IMR-90 (cell line): ENCODE results near the gene IGSF8. TPM values are rescaled to one million over a fixed set of nuclear protein-coding genes. Genes with fewer than 3 reads are reported as not detected.

ENCODE experiments used
- ATAC-seq: fragments of 200-7000 bp; cut with Tn5 transposase; 2 replicates; pipeline ENCODE4 v1.9.1; 2020; ENCODE audit warnings: low read depth, mild to moderate bottlenecking, moderate library complexity
- BruUV-seq: library from RNA; stranded (reverse); fragments of 400-500 nt; replicated peaks from 2 replicates; lab custom pipeline; 2021; lab: Mats Ljungman, UMichigan
- CTCF ChIA-PET: fragments of 300-600 bp; formaldehyde crosslinking; extraction: SDS; loops from one replicate; lab custom pipeline; 2021; ENCODE audit warnings: antibody characterized with exemption; lab: Yijun Ruan, JAX
- POLR2A ChIA-PET: fragments of 300-600 bp; sonication (Branson Sonifier 250); formaldehyde crosslinking; loops from one replicate; lab custom pipeline; 2022; ENCODE audit warnings: antibody characterized with exemption; ENCODE audit not compliant: unreplicated experiment; lab: Charles Lee
- DNase-seq: peaks from one replicate; pipeline ENCODE4 v3.0.0; 2013
- H2AFZ ChIP-seq: replicated peaks from 2 replicates; pipeline ENCODE3; 2013; ENCODE audit warnings: low read length, mild to moderate bottlenecking; ENCODE audit not compliant: poor library complexity
- H2AK5ac ChIP-seq: 2 replicates; pipeline ENCODE4 v1.6.1; 2013; ENCODE audit warnings: low read depth, low read length, inconsistent platforms
- H2AK9ac ChIP-seq: replicated peaks from 2 replicates; pipeline ENCODE3; 2013; ENCODE audit warnings: mild to moderate bottlenecking, low read depth, low read length, moderate library complexity; ENCODE audit not compliant: poor library complexity
- H2BK120ac ChIP-seq: 2 replicates; pipeline ENCODE4 v1.6.1; 2013; ENCODE audit warnings: low read depth, low read length, inconsistent platforms
- H2BK15ac ChIP-seq: 3 replicates; pipeline ENCODE4 v1.6.1; 2013; ENCODE audit warnings: low read depth, low read length, inconsistent platforms
- H2BK20ac ChIP-seq: 2 replicates; pipeline ENCODE4 v1.6.1; 2013; ENCODE audit warnings: low read depth, mild to moderate bottlenecking, inconsistent platforms, low read length, moderate library complexity
- H2BK5ac ChIP-seq: 2 replicates; pipeline ENCODE4 v1.6.1; 2013; ENCODE audit warnings: mild to moderate bottlenecking, low read depth, low read length, inconsistent platforms; ENCODE audit not compliant: poor library complexity, severe bottlenecking
- H3K14ac ChIP-seq: replicated peaks from 2 replicates; pipeline ENCODE4 v1.6.1; 2013; ENCODE audit warnings: low read depth, low read length, inconsistent platforms
- H3K18ac ChIP-seq: 2 replicates; pipeline ENCODE4 v1.6.1; 2013; ENCODE audit warnings: low read depth, low read length, control low read depth
- H3K23ac ChIP-seq: 2 replicates; pipeline ENCODE4 v1.6.1; 2013; ENCODE audit warnings: low read depth, low read length, inconsistent platforms
- H3K27ac ChIP-seq: 2 replicates; pipeline ENCODE4 v1.5.1; 2013; ENCODE audit warnings: mild to moderate bottlenecking, control low read depth, low read length; ENCODE audit not compliant: insufficient read depth
- H3K27me3 ChIP-seq: 2 replicates; pipeline ENCODE4 v1.6.1; 2013; ENCODE audit warnings: low read length; ENCODE audit not compliant: control insufficient read depth, insufficient read depth
- H3K36me3 ChIP-seq: 2 replicates; pipeline ENCODE4 v1.6.1; 2013; ENCODE audit warnings: low read length, mixed read lengths; ENCODE audit not compliant: control insufficient read depth, insufficient read depth
- H3K4ac ChIP-seq: 2 replicates; pipeline ENCODE4 v1.6.1; 2013; ENCODE audit warnings: low read depth, low read length, inconsistent platforms
- H3K4me1 ChIP-seq: 2 replicates; pipeline ENCODE4 v1.6.1; 2013; ENCODE audit warnings: low read length, mixed read lengths; ENCODE audit not compliant: control insufficient read depth, insufficient read depth
- H3K4me2 ChIP-seq: 2 replicates; pipeline ENCODE4 v1.6.1; 2013; ENCODE audit warnings: low read depth, mild to moderate bottlenecking, control low read depth, low read length, moderate library complexity
- H3K4me3 ChIP-seq: 2 replicates; pipeline ENCODE4 v1.5.1; 2013; ENCODE audit warnings: low read depth, mild to moderate bottlenecking, control low read depth, low read length, moderate library complexity; ENCODE audit not compliant: insufficient read depth
- H3K56ac ChIP-seq: 2 replicates; pipeline ENCODE4 v1.6.1; 2013; ENCODE audit warnings: low read length, inconsistent platforms; ENCODE audit not compliant: insufficient read depth; ENCODE audit errors: extremely low read depth
- H3K79me1 ChIP-seq, 2 experiments: 2 replicates each; pipeline ENCODE4 v1.6.1; 2013; ENCODE audit warnings: low read length in 2 of 2, inconsistent platforms in 1 of 2, low read depth in 1 of 2
- H3K9ac ChIP-seq: 2 replicates; pipeline ENCODE4 v1.6.1; 2013; ENCODE audit warnings: low read depth, low read length, control low read depth
- H3K9me1 ChIP-seq: 2 replicates; pipeline ENCODE4 v1.6.1; 2013; ENCODE audit warnings: low read length, inconsistent platforms; ENCODE audit not compliant: insufficient read depth
- H3K9me3 ChIP-seq: 2 replicates; pipeline ENCODE4 v1.6.1; 2013; ENCODE audit warnings: low read length; ENCODE audit not compliant: control insufficient read depth, insufficient read depth
- H4K20me1 ChIP-seq: 2 replicates; pipeline ENCODE4 v1.6.1; 2013; ENCODE audit warnings: low read length, inconsistent platforms; ENCODE audit not compliant: insufficient read depth
- H4K5ac ChIP-seq: 2 replicates; pipeline ENCODE4 v1.6.1; 2013; ENCODE audit warnings: mild to moderate bottlenecking, low read depth, low read length, control low read depth
- H4K8ac ChIP-seq, 2 experiments: 2 replicates each; pipeline ENCODE4 v1.6.1; 2013; ENCODE audit warnings: low read depth in 2 of 2, low read length in 2 of 2, control low read depth in 1 of 2, inconsistent platforms in 1 of 2
- H4K91ac ChIP-seq: 2 replicates; pipeline ENCODE4 v1.6.1; 2013; ENCODE audit warnings: low read depth, low read length, inconsistent platforms; ENCODE audit not compliant: insufficient read depth
- FOS ChIP-seq: fragments of 150-350 bp; IDR thresholded peaks from 2 replicates; pipeline ENCODE4 v1.6.1; 2016; ENCODE audit warnings: low read depth, low read length
- MAFK ChIP-seq: IDR thresholded peaks from 2 replicates; pipeline ENCODE4 v1.6.1; 2012; ENCODE audit warnings: low read depth, low read length, improper control_type of control experiment
- RFX5 ChIP-seq: IDR thresholded peaks from 2 replicates; pipeline ENCODE4 v1.8.0; 2012; ENCODE audit warnings: low read depth, mild to moderate bottlenecking, low read length, moderate library complexity
- USF2 ChIP-seq: fragments of 150-350 bp; IDR thresholded peaks from 2 replicates; pipeline ENCODE4 v1.6.1; 2017; ENCODE audit warnings: mild to moderate bottlenecking, antibody characterized with exemption, low read length, low read depth
- WGBS, 2 experiments: methylation state at CpG; one replicate each; pipeline versions ENCODE4 v1.1.5 to v1.1.7; 2013; ENCODE audit warnings: missing lambda C conversion rate in 2 of 2; ENCODE audit not compliant: insufficient read length in 1 of 2; ENCODE audit errors: extremely low coverage in 2 of 2; 5-methylcytosine and 5-hydroxymethylcytosine counted together
- dilution Hi-C: fragments of 300-500 bp; cut with HindIII; formaldehyde crosslinking; loops from one replicate; pipeline ENCODE4 v1.14.3; 2018; ENCODE audit warnings: low sequenced_read_pairs; ENCODE audit not compliant: unreplicated experiment
- in situ Hi-C: fragments of 300-500 bp; cut with MboI; formaldehyde crosslinking; loops from 3 replicates; pipeline ENCODE4 v1.14.3; 2019; ENCODE audit warnings: low sequenced_read_pairs, inconsistent platforms, mixed read lengths
- intact Hi-C: fragments of 100-400 bp; cut with micrococcal nuclease; formaldehyde crosslinking; loops from 2 replicates; pipeline ENCODE4 v1.10.0; 2022
- polyA plus RNA-seq, 3 experiments: library from polyadenylated mRNA; depleted of rRNA; stranded (reverse); fragments of >200 nt; gene quantifications; 2 replicates each; pipeline ENCODE4 v1.2.3, GENCODE V29; 2012; ENCODE audit warnings: low replicate concordance in 1 of 3
- total RNA-seq: library from RNA; depleted of rRNA; stranded (reverse); fragments of >200 nt; gene quantifications from 2 replicates; pipeline ENCODE4 v1.2.3, GENCODE V29; 2012

The IGSF8 gene
- total and polyA plus RNA-seq, 2 of the 4 experiments (the other 2 are of a cell fraction) = 8.8 to 25.2 TPM

GRCh38 chr1:160103658-160104408, 5.4 kb upstream of the IGSF8 start:
- H2AK9ac ChIP-seq = no peak overlapping the region
- peaks cover 13% of the 10 kb centered on the region for H3K4me1 ChIP-seq
- no peak overlapping the region for H4K91ac ChIP-seq
- H3K56ac ChIP-seq = no peak overlapping the region
- no peak overlapping the region; the same call in 1 of the 2 replicates for H3K23ac ChIP-seq
- no peak overlapping the region for H3K27ac ChIP-seq
- no CpG with 5 or more reads among the region's 6 CpGs for WGBS, 2 experiments
- no peak for TF ChIP-seq FOS
- no peak for TF ChIP-seq RFX5
- no peak for TF ChIP-seq USF2
- no peak for TF ChIP-seq MAFK
- H3K79me1 ChIP-seq = no peaks in the 10 kb centered on the region
- ChIA-PET CTCF (interaction anchor here (0.6 to 2.4 kb wide), 5 partner anchors 20 to 270 kb away, joined by 3 to 6 read pairs (median 4); no protein-coding TSS in a partner anchor), POLR2A (no interaction called here)
- H3K4me3 ChIP-seq = no peak overlapping the region
- H3K9me3 ChIP-seq = no peaks in the 10 kb centered on the region
- H2BK15ac ChIP-seq = no peak overlapping the region
- no peaks in the 10 kb centered on the region for H3K36me3 ChIP-seq
- no peak overlapping the region for H3K9ac ChIP-seq
- no peak overlapping the region for H3K4me2 ChIP-seq
- dilution Hi-C loops = loop anchor here (10.0 kb wide), 1 partner anchor 111 kb away; no protein-coding TSS in a partner anchor
- H3K18ac ChIP-seq = no peak overlapping the region
- H3K9me1 ChIP-seq = no peaks in the 10 kb centered on the region
- H2BK120ac ChIP-seq = no peak overlapping the region
- no peak for DNase-seq
- H4K20me1 ChIP-seq = no peaks in the 10 kb centered on the region
- no peak overlapping the region for H2BK5ac ChIP-seq
- H3K14ac ChIP-seq = no peak overlapping the region
- intact Hi-C loops = no loop called here
- H4K8ac ChIP-seq = no peak overlapping the region
- H2AFZ ChIP-seq = no peak overlapping the region
- no peak overlapping the region; the same call in 1 of the 2 replicates for H4K5ac ChIP-seq
- H3K27me3 ChIP-seq = peaks cover 17% of the 10 kb centered on the region
- BruUV-seq = no TSS peak
- no peak overlapping the region for H3K4ac ChIP-seq
- no peak overlapping the region for H2AK5ac ChIP-seq
- no peak for ATAC-seq
- in situ Hi-C loops = no loop called here
- no peak overlapping the region for H2BK20ac ChIP-seq
